Keratinocyte (primary cell): Measurements from ENCODE around the gene ZNF493.

Experiments
- CTCF ChIP-seq, 3 experiments: IDR thresholded peaks in 1 of 3; conservative IDR thresholded peaks in 1 of 3; optimal IDR thresholded peaks in 1 of 3; 2 replicates in 2 of 3; 3 replicates in 1 of 3; pipeline versions ENCODE3 to v1.5.1; 2011; ENCODE audit warnings: low read length in 3 of 3, mild to moderate bottlenecking in 3 of 3, moderate library complexity in 2 of 3, control low read depth in 1 of 3, inconsistent platforms in 1 of 3; ENCODE audit not compliant: insufficient read depth in 2 of 3; ENCODE audit errors: extremely low read depth in 1 of 3
- EZH2 ChIP-seq: IDR thresholded peaks from one replicate; pipeline ENCODE4 v1.6.1; 2012; ENCODE audit warnings: inconsistent platforms, mild to moderate bottlenecking, low read length, moderate library complexity

GRCh38 chr19:21434967-21435544 is 38.1 kb downstream of the ZNF493 start:
- TF ChIP-seq CTCF (optimal IDR thresholded peaks at IDR 0.05 in 1 of 3, IDR thresholded peaks at IDR 0.05 in 1 of 3, conservative IDR thresholded peaks at IDR 0.05 in 1 of 3; ENCODE audit: extremely low read depth in 1 of 3, insufficient read depth in 2 of 3, low read length in 3 of 3) = no peak
- no peak for TF ChIP-seq EZH2
